ENCODE measurements around the gene ISLR. TPM values are rescaled to one million over a fixed set of nuclear protein-coding genes. Genes with fewer than 3 reads are reported as not detected.

ISLR gene
- polyA plus RNA-seq, 12 donors = 117 to 472 (median 179) TPM

GRCh38 chr15:74185710-74186348 lies 12.3 kb downstream of the ISLR start:
- DNase-seq = no peak

- DNase-seq = no peak
Observed at GRCh38 chr15:74188216-74188615, 14.7 kb downstream of the ISLR start.

GRCh38 chr15:74191798-74192197 lies 18.3 kb downstream of the ISLR start:
- DNase-seq = no peak

- no peak for DNase-seq
Observed at GRCh38 chr15:74192751-74193150, 19.2 kb downstream of the ISLR start.

DNA sequence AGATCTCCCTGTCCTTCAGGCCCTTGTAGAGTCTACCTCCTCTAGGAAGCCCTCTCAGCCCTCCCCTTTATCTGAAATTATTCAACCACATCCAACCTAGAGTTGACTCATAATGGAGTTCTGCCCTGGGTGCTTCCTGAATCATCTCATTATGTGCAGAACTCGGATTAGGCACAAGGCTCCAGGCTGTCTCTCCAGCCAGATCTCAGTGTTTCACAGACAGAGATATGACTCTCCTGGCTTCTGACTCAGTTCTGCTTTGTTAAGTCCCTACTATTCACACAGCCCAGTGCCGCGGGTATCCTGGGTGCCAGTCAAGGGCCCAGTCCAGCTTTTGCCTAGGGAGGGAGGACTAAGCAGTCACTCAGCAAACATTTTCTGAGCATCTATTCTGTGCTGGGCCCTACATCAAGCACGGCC lies 19.8 kb downstream of the ISLR start:
- DNase-seq = no peak

- no peak for DNase-seq
Observed at GRCh38 chr15:74193905-74194304, 20.4 kb downstream of the ISLR start.

- DNase-seq = no peak
Observed at GRCh38 chr15:74194572-74195559, 21.4 kb downstream of the ISLR start.

GRCh38 chr15:74196175-74196574 lies 22.7 kb downstream of the ISLR start:
- DNase-seq = no peak

- DNase-seq = no peak
Observed at GRCh38 chr15:74197176-74197965, 23.9 kb downstream of the ISLR start.

- DNase-seq = no peak
Observed at GRCh38 chr15:74199297-74199652, 25.8 kb downstream of the ISLR start.

DNA sequence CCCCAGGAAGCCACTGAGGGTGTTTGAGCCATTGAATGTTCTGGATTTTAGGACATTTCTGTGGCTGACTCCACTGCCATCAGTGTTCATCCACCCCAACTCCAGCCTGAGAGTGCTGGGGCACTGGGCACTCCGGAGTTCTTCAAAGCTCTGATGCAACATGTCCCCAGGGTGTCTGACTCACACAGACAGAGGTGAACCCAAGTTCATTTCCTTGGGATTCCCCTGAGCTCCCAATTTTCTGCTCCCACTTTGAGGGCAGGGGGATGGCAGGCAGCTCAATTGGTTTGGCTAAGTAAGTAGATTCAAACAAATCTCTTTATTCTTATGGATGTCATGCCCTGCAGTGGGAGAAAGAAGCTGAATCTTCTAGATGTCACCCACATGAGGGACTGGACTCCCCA lies 26.9 kb downstream of the ISLR start:
- no peak for DNase-seq

DNA sequence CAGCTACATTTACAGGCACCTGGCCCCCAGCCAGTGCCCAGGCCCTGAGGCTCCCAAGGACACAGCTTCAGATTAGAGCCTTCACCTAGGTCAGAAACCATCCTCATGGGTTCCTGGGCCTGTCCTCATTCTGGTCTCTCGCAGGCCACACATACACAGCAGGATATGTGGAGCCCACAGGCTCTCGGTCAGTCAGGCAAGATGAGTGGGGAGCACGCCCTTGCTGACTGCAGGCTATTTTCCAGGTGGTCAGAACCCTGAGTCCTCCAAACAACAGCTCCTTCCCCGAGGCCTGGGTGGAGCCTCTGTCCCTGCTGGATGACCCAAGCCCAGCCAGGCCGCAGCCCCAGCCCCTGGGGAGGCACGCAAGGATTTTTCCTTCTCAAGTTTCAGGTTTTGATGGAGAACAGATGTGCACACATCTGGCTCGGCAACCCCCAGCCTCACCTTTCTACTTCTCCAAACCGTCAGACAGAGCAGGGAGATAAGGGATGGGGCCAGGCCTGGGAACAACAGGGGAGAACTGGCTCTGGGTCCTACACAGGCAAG lies 27.4 kb downstream of the ISLR start:
- no peak for DNase-seq

GRCh38 chr15:74201710-74202420 lies 28.4 kb downstream of the ISLR start:
- DNase-seq = no peak

- DNase-seq = no peak
Observed at GRCh38 chr15:74202452-74203401, 29.2 kb downstream of the ISLR start, which contains the start of gene STRA6. TSS of gene STRA6 (minus strand) at chr15:74202787. CDS start at chr15:74202267, 520 bp downstream.

- no peak for DNase-seq
Observed at GRCh38 chr15:74203914-74204431, 30.5 kb downstream of the ISLR start.

- no peak for DNase-seq
Observed at GRCh38 chr15:74205582-74205947, 32.1 kb downstream of the ISLR start.

DNA sequence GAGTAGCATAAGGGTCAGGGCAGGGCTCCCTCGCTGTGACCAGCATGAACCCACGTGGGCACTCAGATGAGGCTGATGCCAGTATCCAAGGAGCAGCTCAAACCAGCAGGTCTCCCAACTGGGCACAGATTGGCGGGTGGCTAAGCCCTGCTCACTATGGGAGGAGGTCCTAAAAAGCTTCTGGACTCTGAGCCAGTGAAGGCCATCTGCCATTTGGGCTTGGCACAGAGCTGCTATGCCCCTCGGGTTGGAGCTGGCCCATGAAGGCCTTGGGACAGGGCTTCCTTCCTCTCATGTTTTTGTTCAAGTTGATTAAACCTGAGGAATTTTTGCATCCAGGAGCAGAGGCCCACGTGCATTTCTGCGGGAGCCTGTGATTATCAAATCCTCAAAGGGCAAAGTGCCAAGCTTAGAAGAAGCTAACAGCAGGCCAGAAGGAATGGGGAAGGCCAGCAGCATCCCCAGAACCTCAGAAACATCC lies 33.3 kb downstream of the ISLR start:
- DNase-seq = no peak

GRCh38 chr15:74207652-74208440 lies 34.3 kb downstream of the ISLR start:
- DNase-seq = no peak

GRCh38 chr15:74208496-74208895 lies 35.0 kb downstream of the ISLR start:
- no peak for DNase-seq

All from muscle of arm (tissue), 12 donors.